K562 (cell line): ENCODE results near the gene HTR3E. TPM values are rescaled to one million over a fixed set of nuclear protein-coding genes. Genes with fewer than 3 reads are reported as not detected.
A peak's percentile ranks its signal among the peaks of the same experiment; 100 is the strongest.

Source experiments
- ARID3A ChIP-seq: IDR thresholded peaks from 2 replicates; pipeline ENCODE4 v1.6.1; 2012; ENCODE audit warnings: low read depth, low read length, improper control_type of control experiment, borderline replicate concordance
- CEBPB ChIP-seq: fragments of 450-650 bp; IDR thresholded peaks from 2 replicates; pipeline ENCODE4 v1.6.1; 2016; ENCODE audit warnings: missing genetic modification characterization, missing compliant biosample characterization
- GABPB1 ChIP-seq: sonication (generic); formaldehyde crosslinking; IDR thresholded peaks from 2 replicates; pipeline ENCODE4 v1.8.0; 2022; ENCODE audit warnings: mild to moderate bottlenecking, missing genetic modification reagents
- JUND ChIP-seq, 2 experiments: IDR thresholded peaks; 2 replicates in 1 of 2; 3 replicates in 1 of 2; pipeline ENCODE4 v1.6.1; 2011; ENCODE audit warnings: borderline replicate concordance in 2 of 2, low read depth in 2 of 2, low read length in 2 of 2, improper control_type of control experiment in 1 of 2, missing biosample characterization in 1 of 2, missing genetic modification characterization in 1 of 2, missing genetic modification reagents in 1 of 2
- KDM1A ChIP-seq, 2 experiments: fragments of 450-650 bp; IDR thresholded peaks; 2 replicates each; pipeline ENCODE4 v1.6.1; 2016; ENCODE audit warnings: mild to moderate bottlenecking in 2 of 2
- RCOR1 ChIP-seq, 2 experiments: IDR thresholded peaks; 2 replicates each; pipeline ENCODE4 v1.6.1; 2012; ENCODE audit warnings: low read depth in 2 of 2, low read length in 2 of 2, borderline replicate concordance in 1 of 2, improper control_type of control experiment in 1 of 2
- TFAM ChIP-seq: fragments of 250-450 bp; sonication (Bioruptor Pico); conservative IDR thresholded peaks from 2 replicates; pipeline ENCODE4 v1.5.0; 2021; ENCODE audit warnings: mild to moderate bottlenecking, moderate library complexity
- TFE3 ChIP-seq: fragments of 450-650 bp; formaldehyde crosslinking; IDR thresholded peaks from 2 replicates; pipeline ENCODE4 v1.4.0; 2020; ENCODE audit warnings: mild to moderate bottlenecking, mixed read lengths
- ZNF253 ChIP-seq: fragments of 250-450 bp; sonication (Bioruptor Pico); conservative IDR thresholded peaks from 2 replicates; pipeline ENCODE4 v1.6.1; 2021; ENCODE audit warnings: mild to moderate bottlenecking
- ZNF407 ChIP-seq: fragments of 450-650 bp; IDR thresholded peaks from 2 replicates; pipeline ENCODE4 v1.6.1; 2016; ENCODE audit warnings: low read depth
- ZNF518B ChIP-seq: fragments of 250-450 bp; sonication (Bioruptor Pico); IDR thresholded peaks from 2 replicates; pipeline ENCODE4 v1.5.0; 2021; ENCODE audit warnings: mild to moderate bottlenecking, moderate library complexity
- polyA plus RNA-seq, 8 experiments: library from polyadenylated mRNA; depleted of rRNA in 4 of 8; stranded (reverse) in 5 of 8; unstranded in 3 of 8; fragments of >200 nt; fragmentation: Nextera tagmentation in 2 of 8; fragmentation: Illumina TruSeq in 1 of 8; extraction: Ambion mirVana in 2 of 8; extraction: Trizol in 1 of 8; gene quantifications; 2 replicates each; pipeline versions ENCODE4 v1.2.1 to v1.2.3, GENCODE V29; 2011 to 2014; ENCODE audit warnings: inconsistent platforms in 1 of 8, missing spikeins in 1 of 8
- total RNA-seq, 7 experiments: library from RNA; depleted of rRNA in 6 of 7; stranded (reverse); fragments of >200 nt in 6 of 7; fragmentation: Illumina TruSeq in 2 of 7; extraction: Trizol in 2 of 7; gene quantifications; 2 replicates each; pipeline versions ENCODE4 v1.2.1 to v1.2.3, GENCODE V29; 2011 to 2021; ENCODE audit warnings: low replicate concordance in 1 of 7

HTR3E gene
- total and polyA plus RNA-seq, 9 of the 15 experiments (the other 6 are each of a cell fraction or from before 2014, with no cell fraction given), result not detected

- TF ChIP-seq ZNF518B (no peak), JUND (IDR thresholded peaks at IDR 0.05; ENCODE audit: borderline replicate concordance, low read depth, low read length) (no peak), JUND (tag; IDR thresholded peaks at IDR 0.05; ENCODE audit: borderline replicate concordance, low read depth, low read length) (no peak), GABPB1 (CRISPR knock-in tag) (no peak), ZNF407 (no peak), CEBPB (tag) (no peak), KDM1A (IDR thresholded peaks at IDR 0.05) (peak; percentile 27 to 35; a peak in 1 of 4 replicates), ARID3A (no peak), RCOR1 (IDR thresholded peaks at IDR 0.05; ENCODE audit: borderline replicate concordance in 1 of 2, low read depth in 2 of 2, low read length in 2 of 2) (no peak), TFAM (no peak), ZNF253 (CRISPR knock-in tag) (no peak), TFE3 (CRISPR knock-in tag) (no peak)
Observed at GRCh38 chr3:184154885-184155643, 58.2 kb downstream of the HTR3E start, which contains the start of gene DVL3 (continued).
